DOHH2 (cell line): ENCODE results near the gene DCXR.

Experiments used
- EZH2phosphoT487 ChIP-seq: fragments of 200-600 bp; sonication (generic); IDR thresholded peaks from 2 replicates; pipeline ENCODE4 v1.6.1; 2017; ENCODE audit warnings: borderline replicate concordance, mild to moderate bottlenecking, antibody characterized with exemption, low read length, moderate library complexity, mixed read lengths
- TF ChIP-seq, protein P1 (sequence below): fragments of 200-600 bp; sonication (generic); IDR thresholded peaks from one replicate; pipeline ENCODE4 v1.5.1; 2014; ENCODE audit warnings: antibody characterized with exemption, mild to moderate bottlenecking, low read depth, low read length; ENCODE audit not compliant: poor library complexity, severe bottlenecking

DNA sequence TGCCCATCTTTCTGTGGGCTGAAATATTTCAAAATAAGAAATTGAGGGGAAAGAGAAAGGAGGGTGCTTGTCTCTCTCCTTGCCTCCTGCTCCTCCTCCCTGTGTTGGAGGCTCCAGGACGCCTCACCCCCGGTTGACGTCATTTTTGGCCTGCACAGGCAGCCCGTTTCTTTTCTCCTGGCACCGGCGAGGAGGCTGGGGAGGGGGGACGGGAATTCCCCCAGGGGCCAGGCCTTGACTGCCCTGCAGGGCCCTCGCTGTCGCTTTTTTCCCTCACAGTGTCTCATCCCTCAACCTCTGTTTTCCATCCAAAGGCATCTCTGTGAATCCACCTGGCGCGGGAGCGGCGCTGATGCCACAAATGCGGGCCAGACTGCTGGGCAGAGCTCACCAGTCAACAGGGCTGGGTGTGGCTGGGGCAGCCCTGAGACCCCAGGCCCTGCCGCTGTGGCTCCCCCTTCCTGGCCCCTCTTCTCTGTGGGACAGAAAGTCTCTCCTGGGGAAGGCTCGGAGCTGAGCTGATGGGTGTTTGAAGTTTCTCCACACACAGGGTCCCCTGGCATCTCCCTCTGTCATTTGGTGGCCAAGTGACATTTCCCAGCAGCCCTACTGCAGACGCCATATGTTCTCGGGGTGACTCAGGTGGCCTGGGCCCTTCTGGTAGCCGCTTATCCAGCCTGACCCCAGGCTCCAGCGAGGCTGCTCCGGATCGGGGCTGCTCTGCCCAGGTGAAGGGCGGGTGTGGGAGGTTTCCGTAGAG is 30.8 kb downstream of the DCXR start:
- TF ChIP-seq, protein P1, sequence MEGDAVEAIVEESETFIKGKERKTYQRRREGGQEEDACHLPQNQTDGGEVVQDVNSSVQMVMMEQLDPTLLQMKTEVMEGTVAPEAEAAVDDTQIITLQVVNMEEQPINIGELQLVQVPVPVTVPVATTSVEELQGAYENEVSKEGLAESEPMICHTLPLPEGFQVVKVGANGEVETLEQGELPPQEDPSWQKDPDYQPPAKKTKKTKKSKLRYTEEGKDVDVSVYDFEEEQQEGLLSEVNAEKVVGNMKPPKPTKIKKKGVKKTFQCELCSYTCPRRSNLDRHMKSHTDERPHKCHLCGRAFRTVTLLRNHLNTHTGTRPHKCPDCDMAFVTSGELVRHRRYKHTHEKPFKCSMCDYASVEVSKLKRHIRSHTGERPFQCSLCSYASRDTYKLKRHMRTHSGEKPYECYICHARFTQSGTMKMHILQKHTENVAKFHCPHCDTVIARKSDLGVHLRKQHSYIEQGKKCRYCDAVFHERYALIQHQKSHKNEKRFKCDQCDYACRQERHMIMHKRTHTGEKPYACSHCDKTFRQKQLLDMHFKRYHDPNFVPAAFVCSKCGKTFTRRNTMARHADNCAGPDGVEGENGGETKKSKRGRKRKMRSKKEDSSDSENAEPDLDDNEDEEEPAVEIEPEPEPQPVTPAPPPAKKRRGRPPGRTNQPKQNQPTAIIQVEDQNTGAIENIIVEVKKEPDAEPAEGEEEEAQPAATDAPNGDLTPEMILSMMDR: no peak
- TF ChIP-seq EZH2phosphoT487: no peak
